OCI-LY7 (cell line): ENCODE results near the gene GPSM1. TPM values are rescaled to one million over a fixed set of nuclear protein-coding genes. Genes with fewer than 3 reads are reported as not detected.

Experiments used
- BruUV-seq: library from RNA; stranded (reverse); fragments of 400-500 nt; replicated peaks from 2 replicates; lab custom pipeline; 2021; lab: Mats Ljungman, UMichigan
- CTCF ChIA-PET: fragments of 300-600 bp; sonication (Branson Sonifier 250); formaldehyde crosslinking; loops from one replicate; lab custom pipeline; 2022; ENCODE audit warnings: antibody characterized with exemption; ENCODE audit not compliant: unreplicated experiment; lab: Charles Lee
- POLR2A ChIA-PET: fragments of 300-600 bp; sonication (Branson Sonifier 250); formaldehyde crosslinking; loops from one replicate; lab custom pipeline; 2022; ENCODE audit warnings: antibody characterized with exemption; lab: Charles Lee
- DNase-seq: peaks from one replicate; pipeline ENCODE4 v3.0.0-alpha.2; 2015; ENCODE audit warnings: low spot score
- H2AFZ ChIP-seq: fragments of 200-600 bp; sonication (generic), shearing (Covaris generic); 2 replicates; pipeline ENCODE4 v1.6.1; 2014; ENCODE audit warnings: mild to moderate bottlenecking, antibody characterized with exemption, low read length, moderate library complexity
- H3K27ac ChIP-seq: fragments of 200-600 bp; sonication (generic); 2 replicates; pipeline ENCODE4 v1.5.1; 2014; ENCODE audit warnings: mixed run types, low read depth, mild to moderate bottlenecking, moderate library complexity, low read length, inconsistent platforms; ENCODE audit not compliant: poor library complexity, severe bottlenecking
- H3K36me3 ChIP-seq: fragments of 200-600 bp; sonication (generic); 2 replicates; pipeline ENCODE4 v1.6.1; 2014; ENCODE audit warnings: mild to moderate bottlenecking, antibody characterized with exemption, low read length, moderate library complexity, mixed read lengths; ENCODE audit not compliant: insufficient read depth
- H3K4me1 ChIP-seq: fragments of 200-600 bp; sonication (generic); 2 replicates; pipeline ENCODE4 v1.5.1; 2014; ENCODE audit warnings: mild to moderate bottlenecking, low read length; ENCODE audit not compliant: insufficient read depth, poor library complexity, severe bottlenecking
- H3K4me2 ChIP-seq: fragments of 200-600 bp; sonication (generic); 2 replicates; pipeline ENCODE4 v1.6.1; 2014; ENCODE audit warnings: mild to moderate bottlenecking, low read length
- H3K4me3 ChIP-seq: fragments of 200-600 bp; sonication (generic); 2 replicates; pipeline ENCODE4 v1.5.1; 2014; ENCODE audit warnings: mild to moderate bottlenecking, low read depth, low read length; ENCODE audit not compliant: poor library complexity, severe bottlenecking
- H3K79me2 ChIP-seq: fragments of 200-600 bp; sonication (generic); 2 replicates; pipeline ENCODE4 v1.6.1; 2016; ENCODE audit warnings: low read depth, mild to moderate bottlenecking, low read length, moderate library complexity, mixed read lengths; ENCODE audit not compliant: insufficient read depth
- H3K9me2 ChIP-seq: fragments of 200-600 bp; sonication (generic); 2 replicates; pipeline ENCODE4 v1.6.1; 2016; ENCODE audit warnings: mild to moderate bottlenecking, low read length, mixed read lengths; ENCODE audit not compliant: insufficient read depth
- H3K9me3 ChIP-seq: fragments of 200-600 bp; sonication (generic); 2 replicates; pipeline ENCODE4 v1.6.1; 2014; ENCODE audit warnings: mild to moderate bottlenecking, mixed run types, low read length, mixed read lengths
- H4K20me1 ChIP-seq: fragments of 200-600 bp; sonication (generic); 2 replicates; pipeline ENCODE4 v1.6.1; 2014; ENCODE audit warnings: mild to moderate bottlenecking, antibody characterized with exemption, low read length, moderate library complexity, mixed read lengths; ENCODE audit not compliant: insufficient read depth
- EZH2phosphoT487 ChIP-seq: fragments of 200-600 bp; sonication (generic); IDR thresholded peaks from 2 replicates; pipeline ENCODE4 v1.6.1; 2018; ENCODE audit warnings: low read depth, borderline replicate concordance, mild to moderate bottlenecking, mixed run types, antibody characterized with exemption, low read length, moderate library complexity, mixed read lengths
- intact Hi-C: fragments of 100-400 bp; cut with micrococcal nuclease; formaldehyde crosslinking; loops from one replicate; pipeline ENCODE4 v1.10.0; 2022; ENCODE audit not compliant: unreplicated experiment
- total RNA-seq, 2 experiments: library from RNA; depleted of rRNA in 1 of 2; stranded (reverse); fragments of >200 nt in 1 of 2; shearing (Covaris generic) in 1 of 2; gene quantifications; 2 replicates each; pipeline ENCODE4 v1.2.3, GENCODE V29; 2014 to 2022
- TF ChIP-seq, protein P1 (sequence below): fragments of 200-600 bp; sonication (generic); conservative IDR thresholded peaks from 2 replicates; pipeline ENCODE4 v1.5.1; 2014; ENCODE audit warnings: mild to moderate bottlenecking, antibody characterized with exemption, low read length, moderate library complexity, mixed read lengths

Gene GPSM1
- total RNA-seq, 2 experiments from 2014 or later, result not detected

DNA sequence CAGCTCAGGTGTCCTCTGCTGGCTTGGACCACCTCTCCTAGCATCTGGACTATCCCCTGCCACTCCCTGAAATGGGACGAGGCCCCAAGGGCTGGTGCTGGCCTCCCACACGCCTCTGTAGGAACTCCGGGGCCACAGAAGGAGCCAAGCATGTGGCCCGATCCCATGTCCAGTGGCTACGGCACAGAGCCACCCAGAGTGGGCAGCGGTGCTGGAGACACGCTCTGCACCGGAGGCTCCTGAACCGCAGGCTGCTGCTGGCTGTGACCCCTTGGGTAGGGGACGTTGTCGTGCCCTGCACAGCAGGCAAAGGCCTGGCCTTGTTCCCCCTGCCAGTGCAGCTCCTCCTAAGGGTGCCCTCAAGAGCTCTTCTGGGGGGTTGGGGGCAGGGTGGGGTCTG is 52.6 kb downstream of the GPSM1 start:
- H3K4me2 ChIP-seq, result no peak overlapping the region
- no peaks in the 10 kb centered on the region for H3K4me1 ChIP-seq
- no peak overlapping the region for H2AFZ ChIP-seq
- no peak overlapping the region for H3K27ac ChIP-seq
- CTCF ChIA-PET, result no interaction called here
- no peaks in the 10 kb centered on the region; the same call in 1 of the 2 replicates for H4K20me1 ChIP-seq
- no peak for DNase-seq
- TF ChIP-seq, protein P1, sequence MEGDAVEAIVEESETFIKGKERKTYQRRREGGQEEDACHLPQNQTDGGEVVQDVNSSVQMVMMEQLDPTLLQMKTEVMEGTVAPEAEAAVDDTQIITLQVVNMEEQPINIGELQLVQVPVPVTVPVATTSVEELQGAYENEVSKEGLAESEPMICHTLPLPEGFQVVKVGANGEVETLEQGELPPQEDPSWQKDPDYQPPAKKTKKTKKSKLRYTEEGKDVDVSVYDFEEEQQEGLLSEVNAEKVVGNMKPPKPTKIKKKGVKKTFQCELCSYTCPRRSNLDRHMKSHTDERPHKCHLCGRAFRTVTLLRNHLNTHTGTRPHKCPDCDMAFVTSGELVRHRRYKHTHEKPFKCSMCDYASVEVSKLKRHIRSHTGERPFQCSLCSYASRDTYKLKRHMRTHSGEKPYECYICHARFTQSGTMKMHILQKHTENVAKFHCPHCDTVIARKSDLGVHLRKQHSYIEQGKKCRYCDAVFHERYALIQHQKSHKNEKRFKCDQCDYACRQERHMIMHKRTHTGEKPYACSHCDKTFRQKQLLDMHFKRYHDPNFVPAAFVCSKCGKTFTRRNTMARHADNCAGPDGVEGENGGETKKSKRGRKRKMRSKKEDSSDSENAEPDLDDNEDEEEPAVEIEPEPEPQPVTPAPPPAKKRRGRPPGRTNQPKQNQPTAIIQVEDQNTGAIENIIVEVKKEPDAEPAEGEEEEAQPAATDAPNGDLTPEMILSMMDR, result no peak
- no peak for TF ChIP-seq EZH2phosphoT487
- H3K9me2 ChIP-seq, result no peaks in the 10 kb centered on the region
- H3K79me2 ChIP-seq, result no peaks in the 10 kb centered on the region
- intact Hi-C loops, result no loop called here
- no peaks in the 10 kb centered on the region for H3K9me3 ChIP-seq
- H3K4me3 ChIP-seq, result no peak overlapping the region
- POLR2A ChIA-PET, result interaction anchor here (0.7 kb wide), 1 partner anchor 1248 kb away, joined by 3 read pairs; no protein-coding TSS in a partner anchor
- peaks cover 96% of the 10 kb centered on the region for H3K36me3 ChIP-seq
- no TSS peak for BruUV-seq

DNA sequence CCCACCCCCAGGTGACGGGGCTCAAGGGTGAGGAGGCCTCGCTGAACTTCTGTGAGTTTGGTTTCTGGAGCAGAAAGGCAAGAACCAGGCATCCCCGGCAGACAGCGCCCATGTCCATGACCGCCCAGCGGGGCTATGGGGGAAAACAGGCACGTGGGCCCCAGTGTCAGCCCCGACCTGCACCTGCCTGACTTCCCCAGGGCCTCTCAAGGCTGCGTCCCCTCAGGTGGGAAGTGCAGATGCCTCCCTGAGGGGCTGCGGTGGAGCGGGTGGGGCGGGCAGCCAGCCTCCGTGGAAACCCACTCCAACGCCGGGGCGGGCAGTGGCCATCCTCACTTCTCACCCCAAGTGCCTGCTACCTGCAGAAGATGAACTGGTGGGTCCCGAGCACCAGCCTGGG is 53.0 kb downstream of the GPSM1 start:
- no peaks in the 10 kb centered on the region for H3K79me2 ChIP-seq
- no peaks in the 10 kb centered on the region; the same call in 1 of the 2 replicates for H4K20me1 ChIP-seq
- no peaks in the 10 kb centered on the region for H3K9me3 ChIP-seq
- H3K9me2 ChIP-seq, result no peaks in the 10 kb centered on the region
- H3K4me2 ChIP-seq, result no peak overlapping the region
- POLR2A ChIA-PET, result interaction anchor here (0.6 to 0.7 kb wide), 2 partner anchors 100 to 1247 kb away, joined by 3 read pairs; no protein-coding TSS in a partner anchor
- no peak overlapping the region for H2AFZ ChIP-seq
- intact Hi-C loops, result no loop called here
- H3K4me1 ChIP-seq, result no peaks in the 10 kb centered on the region
- no TSS peak for BruUV-seq
- H3K27ac ChIP-seq, result no peak overlapping the region
- CTCF ChIA-PET, result no interaction called here
- DNase-seq, result no peak
- peaks cover 96% of the 10 kb centered on the region for H3K36me3 ChIP-seq
- H3K4me3 ChIP-seq, result no peak overlapping the region
- no peak for TF ChIP-seq EZH2phosphoT487
- TF ChIP-seq, protein P1, result no peak

DNA sequence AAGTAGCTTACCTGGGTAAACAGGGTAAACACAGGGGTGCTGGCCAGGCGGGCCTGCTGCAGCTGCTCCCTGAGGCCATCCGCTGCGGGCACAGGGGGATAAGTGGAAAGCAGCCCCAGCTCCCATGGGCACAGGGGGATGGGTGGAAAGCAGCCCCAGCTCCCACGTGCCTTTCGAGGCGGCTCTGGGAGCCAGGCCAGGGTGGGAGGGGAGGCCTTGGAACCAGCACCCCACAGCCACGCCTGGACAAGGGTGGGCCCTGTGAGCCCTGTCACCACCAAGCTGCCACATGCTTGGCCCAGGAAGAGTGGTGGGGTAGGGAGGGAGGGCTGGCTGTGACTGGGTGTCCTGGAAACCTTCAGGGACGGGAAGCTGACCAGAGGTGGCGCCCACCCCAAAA is 54.0 kb downstream of the GPSM1 start:
- Histone ChIP-seq H3K4me3 (no peak overlapping the region), H3K9me2 (no peaks in the 10 kb centered on the region), H2AFZ (no peak overlapping the region), H4K20me1 (no peaks in the 10 kb centered on the region; the same call in 1 of the 2 replicates), H3K4me2 (no peak overlapping the region), H3K27ac (no peak overlapping the region), H3K4me1 (no peaks in the 10 kb centered on the region), H3K36me3 (peaks cover 96% of the 10 kb centered on the region), H3K9me3 (no peaks in the 10 kb centered on the region), H3K79me2 (no peaks in the 10 kb centered on the region)
- TF ChIP-seq EZH2phosphoT487, result no peak
- TF ChIP-seq, protein P1, result no peak
- intact Hi-C loops, result no loop called here
- no TSS peak for BruUV-seq
- no peak for DNase-seq
- POLR2A ChIA-PET, result interaction anchor here (0.6 kb wide), 1 partner anchor 9 kb away, joined by 3 read pairs; no protein-coding TSS in a partner anchor
- CTCF ChIA-PET, result no interaction called here
